Suprapubic skin (tissue), 4 donors: ENCODE results near the gene ROS1. TPM values are rescaled to one million over a fixed set of nuclear protein-coding genes. Genes with fewer than 3 reads are reported as not detected.

Experiments
- DNase-seq, 2 donors: peaks; one replicate each; pipeline ENCODE4 v3.0.0-alpha.2; 2019; ENCODE audit warnings: low spot score in 2 of 2
- H3K27ac ChIP-seq: fragments of 200-600 bp; sonication (generic); one replicate; pipeline ENCODE4 v1.5.1; 2019
- H3K27me3 ChIP-seq: fragments of 200-600 bp; sonication (generic); one replicate; pipeline ENCODE4 v1.5.1; 2019
- H3K36me3 ChIP-seq: fragments of 200-600 bp; sonication (generic); one replicate; pipeline ENCODE4 v1.5.1; 2019
- H3K4me1 ChIP-seq: fragments of 200-600 bp; sonication (generic); one replicate; pipeline ENCODE4 v1.5.1; 2019
- H3K4me3 ChIP-seq: fragments of 200-600 bp; sonication (generic); one replicate; pipeline ENCODE4 v1.5.1; 2019; ENCODE audit warnings: mild to moderate bottlenecking
- H3K9me3 ChIP-seq: fragments of 200-600 bp; sonication (generic); one replicate; pipeline ENCODE4 v1.5.1; 2019
- CTCF ChIP-seq, 2 donors: fragments of 200-600 bp in 1 of 2; fragments of 450-650 bp in 1 of 2; sonication (generic) in 1 of 2; IDR thresholded peaks; one replicate each; pipeline ENCODE4 v1.5.1; 2016 to 2019; ENCODE audit warnings: antibody characterized with exemption in 2 of 2, mild to moderate bottlenecking in 1 of 2, moderate library complexity in 1 of 2
- EP300 ChIP-seq: sonication (generic); formaldehyde crosslinking; IDR thresholded peaks from one replicate; pipeline ENCODE4 v1.6.1; 2017; ENCODE audit warnings: antibody characterized with exemption
- POLR2A ChIP-seq, 2 donors: fragments of 450-650 bp; IDR thresholded peaks; one replicate each; pipeline ENCODE4 v1.6.1; 2017; ENCODE audit warnings: antibody characterized with exemption in 2 of 2, mild to moderate bottlenecking in 2 of 2, moderate library complexity in 2 of 2
- POLR2AphosphoS5 ChIP-seq, 3 donors: sonication (generic); formaldehyde crosslinking; IDR thresholded peaks; one replicate each; pipeline ENCODE4 v1.6.1; 2017; ENCODE audit warnings: antibody characterized with exemption in 3 of 3
- WGBS: methylation state at CpG from one replicate; pipeline ENCODE4 v1.1.5; 2018; 5-methylcytosine and 5-hydroxymethylcytosine counted together
- total RNA-seq, 4 donors: library from RNA; depleted of rRNA; stranded (reverse); fragments of >200 nt; gene quantifications; one replicate each; pipeline ENCODE4 v1.1.0, GENCODE V29; 2016

The ROS1 gene
- total RNA-seq, 4 donors from 2014 or later = 0.49 to 2.8 (median 0.69) TPM

DNA sequence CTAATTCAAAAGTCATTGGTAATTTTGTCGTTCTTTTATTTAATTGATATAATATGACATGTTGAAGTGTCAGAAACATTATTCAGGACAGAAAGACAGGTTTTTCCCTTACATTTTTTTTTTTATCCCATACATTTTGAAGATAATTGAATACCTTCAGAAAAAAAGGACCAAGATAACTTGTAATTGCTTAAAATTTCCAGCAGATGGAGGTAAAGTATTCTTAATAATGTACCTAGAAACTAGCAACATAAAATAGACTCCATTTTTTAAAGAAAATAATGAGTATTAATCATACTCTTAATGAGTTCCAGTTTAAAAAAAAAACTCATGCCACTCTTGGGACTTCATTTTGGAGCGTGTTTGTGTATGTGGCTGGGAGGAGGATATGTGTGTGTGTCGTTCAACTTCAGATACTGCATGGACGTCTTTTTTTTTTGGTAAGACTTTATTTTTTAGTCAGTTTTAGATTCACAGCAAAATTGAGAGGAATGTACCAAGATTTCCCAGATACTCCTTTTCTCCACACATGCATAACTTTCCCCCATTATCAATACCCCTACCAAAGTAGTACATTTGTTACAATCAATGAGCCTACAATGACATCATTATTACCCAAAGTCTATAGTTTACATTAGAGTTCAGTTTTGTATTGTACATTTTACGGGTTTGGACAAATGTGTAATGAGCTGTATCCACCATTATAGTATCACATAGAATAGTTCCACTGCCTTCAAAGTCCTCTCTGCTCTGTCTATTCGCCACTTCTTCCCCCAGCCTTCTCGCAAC, 79.4 kb downstream of the ROS1 start:
- DNase-seq = no peak
- WGBS = 49% methylated on average over 7 of the region's 7 CpGs
- H3K4me3 ChIP-seq = no peak overlapping the region
- TF ChIP-seq POLR2A (IDR thresholded peaks at IDR 0.05) (no peak), CTCF (IDR thresholded peaks at IDR 0.05) (peak; percentile 10 to 31)
- H3K4me1 ChIP-seq = no peaks in the 10 kb centered on the region
- no peaks in the 10 kb centered on the region for H3K27me3 ChIP-seq
- no peaks in the 10 kb centered on the region for H3K9me3 ChIP-seq
- H3K36me3 ChIP-seq = no peaks in the 10 kb centered on the region
- no peak overlapping the region for H3K27ac ChIP-seq

DNA sequence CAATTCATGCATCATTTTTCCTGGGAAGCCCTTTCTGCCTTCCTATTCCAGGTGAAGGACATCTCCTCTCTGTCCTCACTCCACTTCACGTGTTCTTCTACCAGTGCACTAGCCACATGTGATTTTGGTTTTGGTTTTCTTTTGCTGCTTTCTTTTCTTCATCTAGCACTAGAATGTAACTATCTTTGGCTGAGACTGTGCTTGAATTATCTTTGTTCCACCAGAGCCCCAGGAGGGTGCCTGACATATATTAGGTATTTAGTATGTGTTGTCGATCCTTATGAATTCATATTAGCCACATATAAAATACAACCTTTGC, 80.5 kb downstream of the ROS1 start:
- Histone ChIP-seq H3K4me3 (no peak overlapping the region), H3K9me3 (no peaks in the 10 kb centered on the region), H3K27ac (no peak overlapping the region), H3K27me3 (no peaks in the 10 kb centered on the region), H3K4me1 (no peaks in the 10 kb centered on the region), H3K36me3 (no peaks in the 10 kb centered on the region)
- TF ChIP-seq CTCF (IDR thresholded peaks at IDR 0.05) = no peak
- no peak for TF ChIP-seq EP300
- no peak for TF ChIP-seq POLR2A (IDR thresholded peaks at IDR 0.05)
- no peak for TF ChIP-seq POLR2AphosphoS5 (IDR thresholded peaks at IDR 0.05)
- WGBS = 83% methylated on average over 2 of the region's 2 CpGs
- DNase-seq = no peak

DNA sequence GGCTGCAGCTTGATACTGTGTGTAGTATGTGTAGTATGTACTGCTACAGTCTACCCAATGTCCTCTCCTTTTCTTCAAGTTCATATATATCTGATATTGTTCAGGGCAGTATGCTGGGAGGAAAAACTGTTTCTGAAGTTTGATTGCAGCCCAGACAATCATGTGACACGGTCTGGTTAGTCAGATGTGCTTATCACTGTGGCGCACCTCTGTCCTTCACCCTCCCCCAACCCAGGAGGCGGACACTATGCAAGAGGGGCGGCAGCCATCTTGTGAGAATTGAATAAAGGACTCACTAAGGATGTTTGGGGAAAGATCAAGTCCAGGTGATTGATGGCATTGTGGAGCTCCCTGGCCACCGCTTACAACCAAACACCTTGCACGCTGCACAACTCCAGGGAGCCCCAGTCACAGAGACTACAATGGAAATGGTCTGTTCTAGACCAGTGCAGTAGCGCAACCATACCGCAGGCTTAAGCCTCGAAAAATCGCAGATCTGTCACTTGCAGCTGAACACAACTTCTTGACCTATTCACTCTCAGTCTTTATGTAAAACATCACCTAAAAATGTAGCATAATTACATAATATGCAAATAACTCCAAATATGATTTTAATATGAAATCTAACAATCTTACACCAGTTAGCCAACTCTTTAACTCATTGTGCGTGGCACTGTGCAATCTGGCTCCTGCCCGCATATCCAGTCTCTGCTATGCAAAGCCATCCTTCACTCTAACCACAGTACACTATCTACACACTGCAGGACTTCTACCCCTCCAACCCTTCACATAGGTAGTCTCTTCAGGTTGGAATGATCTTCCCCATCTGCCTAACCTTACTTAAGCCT, 81.1 kb downstream of the ROS1 start:
- Histone ChIP-seq H3K9me3 (no peaks in the 10 kb centered on the region), H3K27me3 (no peaks in the 10 kb centered on the region), H3K36me3 (no peaks in the 10 kb centered on the region), H3K4me3 (no peak overlapping the region), H3K27ac (no peak overlapping the region), H3K4me1 (no peaks in the 10 kb centered on the region)
- 87% methylated on average over 12 of the region's 12 CpGs for WGBS
- no peak for DNase-seq
- TF ChIP-seq POLR2A (IDR thresholded peaks at IDR 0.05) (no peak), CTCF (IDR thresholded peaks at IDR 0.05) (no peak), EP300 (no peak), POLR2AphosphoS5 (IDR thresholded peaks at IDR 0.05) (no peak)

GRCh38 chr6:117338567-117338966, 87.2 kb downstream of the ROS1 start:
- no peaks in the 10 kb centered on the region for H3K27me3 ChIP-seq
- DNase-seq = no peak

More at GRCh38 chr6:117338567-117338966, 87.2 kb downstream of the ROS1 start:
- Histone ChIP-seq H3K9me3 (no peaks in the 10 kb centered on the region), H3K27ac (no peak overlapping the region), H3K4me1 (no peaks in the 10 kb centered on the region), H3K36me3 (no peaks in the 10 kb centered on the region), H3K4me3 (no peak overlapping the region)
- TF ChIP-seq POLR2A (IDR thresholded peaks at IDR 0.05) (no peak), CTCF (IDR thresholded peaks at IDR 0.05) (no peak), EP300 (no peak), POLR2AphosphoS5 (IDR thresholded peaks at IDR 0.05) (no peak)
- 45% methylated on average over 1 of the region's 1 CpG for WGBS
